Measurements from ENCODE around the gene CNTRL. TPM values are rescaled to one million over a fixed set of nuclear protein-coding genes. Genes with fewer than 3 reads are reported as not detected.

Gene CNTRL
- total and polyA plus RNA-seq, 2 of the 8 experiments (the other 6 are each of a cell fraction or from before 2014, with no cell fraction given): 5.1 to 13.9 TPM

- H3K4ac ChIP-seq (replicated peaks; ENCODE audit: insufficient read length, low read depth, low read length): no peak within 1 kb of the TSS
- no peak within 1 kb of the TSS for H3K9ac ChIP-seq (replicated peaks in 1 of 4; ENCODE audit: extremely low read depth in 1 of 4, low read depth in 3 of 4, low read length in 3 of 4)
- POLR2A ChIA-PET (ENCODE audit: partially characterized antibody): no interaction called here
- CTCF ChIA-PET (ENCODE audit: partially characterized antibody): interaction anchor here (0.6 to 9.9 kb wide), 9 partner anchors 10 to 1905 kb away, joined by 3 to 71 read pairs (median 4); no protein-coding TSS in a partner anchor
- no peak within 1 kb of the TSS for H3K56ac ChIP-seq (replicated peaks; ENCODE audit: insufficient read length, low read depth, low read length)
- no peak within 1 kb of the TSS for H3K4me3 ChIP-seq (ENCODE audit: extremely low read depth in 1 of 4, insufficient read depth in 2 of 4, low read depth in 3 of 4, low read length in 4 of 4)
- no peak within 1 kb of the TSS for H4K8ac ChIP-seq (ENCODE audit: extremely low read depth, insufficient read depth, low read length)
- no peak within 1 kb of the TSS for H3K18ac ChIP-seq (ENCODE audit: extremely low read depth, low read length)
- H4K91ac ChIP-seq (replicated peaks; ENCODE audit: insufficient read length, low read length): no peak within 1 kb of the TSS
- H3K14ac ChIP-seq (ENCODE audit: insufficient read length): no peak within 1 kb of the TSS
- H2BK120ac ChIP-seq (replicated peaks; ENCODE audit: low read depth, low read length): no peak within 1 kb of the TSS
- H3K79me2 ChIP-seq (ENCODE audit: control insufficient read depth in 1 of 2, insufficient read depth in 2 of 2, low read length in 2 of 2): no peaks in the 10 kb centered on the region
- no peak within 1 kb of the TSS for H4K5ac ChIP-seq (ENCODE audit: insufficient read length, low read depth, low read length)
- H3K23me2 ChIP-seq (ENCODE audit: low read depth, low read length): no peaks in the 10 kb centered on the region
- no peak within 1 kb of the TSS for H2AK5ac ChIP-seq (ENCODE audit: low read depth, low read length)
- no peaks in the 10 kb centered on the region for H3K27me3 ChIP-seq (replicated peaks in 1 of 4; ENCODE audit: control insufficient read depth in 3 of 4, extremely low read depth in 1 of 4, insufficient read depth in 3 of 4, low read length in 3 of 4)
- no peak within 1 kb of the TSS for H2BK12ac ChIP-seq (ENCODE audit: low read depth, low read length)
- H2BK5ac ChIP-seq (ENCODE audit: low read depth, low read length): no peak within 1 kb of the TSS
- no peaks in the 10 kb centered on the region for H3K36me3 ChIP-seq (ENCODE audit: control insufficient read depth in 2 of 4, insufficient read depth in 4 of 4, low read length in 3 of 4)
- no peak within 1 kb of the TSS for H2BK15ac ChIP-seq (ENCODE audit: low read length)
- no peaks in the 10 kb centered on the region for H3K79me1 ChIP-seq (ENCODE audit: low read depth, low read length)
- H3K27ac ChIP-seq (ENCODE audit: low read depth, low read length): no peak within 1 kb of the TSS
- H3K4me2 ChIP-seq (ENCODE audit: insufficient read depth in 1 of 2, low read depth in 2 of 2, low read length in 2 of 2): no peak within 1 kb of the TSS
- no peak within 1 kb of the TSS for H2BK20ac ChIP-seq (ENCODE audit: low read length)
- FAIRE-seq (no peak), DNase-seq (ENCODE audit: low read depth in 1 of 2, low spot score in 2 of 2) (no peak)
- H4K20me1 ChIP-seq (replicated peaks in 1 of 2; ENCODE audit: control insufficient read depth in 1 of 2, insufficient read depth in 2 of 2, low read length in 2 of 2): no peaks in the 10 kb centered on the region
- peaks cover 0 to 3% (median 1%) of the 10 kb centered on the region in 4 experiments; a peak in 2 of 7 replicates for H3K4me1 ChIP-seq (replicated peaks in 1 of 4; ENCODE audit: control insufficient read depth in 3 of 4, insufficient read depth in 4 of 4, low read length in 3 of 4)
- H3K23ac ChIP-seq (ENCODE audit: insufficient read length): no peak within 1 kb of the TSS
- no peaks in the 10 kb centered on the region for H3K9me3 ChIP-seq (ENCODE audit: insufficient read depth in 2 of 2, low read depth in 1 of 2, low read length in 1 of 2)
- WGBS, 2 experiments (ENCODE audit: extremely low coverage in 1 of 2, insufficient coverage in 1 of 2, insufficient read length in 1 of 2, insufficient replicate concordance in 2 of 2, low coverage in 1 of 2, low lambda C conversion rate in 2 of 2, missing lambda C conversion rate in 1 of 2): 91% methylated on average over 6 of the region's 6 CpGs; no CpG with 5 or more reads in 1 of the 2 experiments
- no peak within 1 kb of the TSS for H2AFZ ChIP-seq (ENCODE audit: low read length)
- TF ChIP-seq EZH2 (IDR thresholded peaks at IDR 0.05; ENCODE audit: low read depth, low read length, severe bottlenecking) (no peak), TCF12 (IDR thresholded peaks at IDR 0.05; ENCODE audit: low read depth, low read length) (no peak), POLR2A (IDR thresholded peaks at IDR 0.05; ENCODE audit: control extremely low read depth in 1 of 2, low read depth in 2 of 2, low read length in 2 of 2) (no peak), FOSL1 (IDR thresholded peaks at IDR 0.05; ENCODE audit: insufficient read depth, low read depth, low read length) (no peak), E2F6 (IDR thresholded peaks at IDR 0.05) (no peak), RAD21 (IDR thresholded peaks at IDR 0.05 in 1 of 2, conservative IDR thresholded peaks at IDR 0.05 in 1 of 2; ENCODE audit: low read depth in 2 of 2, low read length in 2 of 2) (no peak), SP1 (IDR thresholded peaks at IDR 0.05; ENCODE audit: low read depth, low read length) (no peak), TAF7 (optimal IDR thresholded peaks at IDR 0.05; ENCODE audit: borderline replicate concordance, low read depth, low read length) (no peak), EP300 (IDR thresholded peaks at IDR 0.05; ENCODE audit: borderline replicate concordance in 1 of 2, low read depth in 2 of 2, low read length in 2 of 2) (no peak), CEBPB (IDR thresholded peaks at IDR 0.05; ENCODE audit: low read depth, low read length) (no peak), SP4 (IDR thresholded peaks at IDR 0.05; ENCODE audit: low read length) (no peak), ASH2L (IDR thresholded peaks at IDR 0.05; ENCODE audit: low read length) (no peak)
These were observed 24.4 kb upstream of the CNTRL start, which contains the start of gene C5 for GRCh38 chr9:121050128-121050988. TSS of gene C5 (minus strand) at chr9:121050275. CDS start at chr9:121050246, 29 bp downstream.
